Activated CD4-positive, alpha-beta T cell treated with anti-CD3 and anti-CD28 coated beads for 48 hours (primary cell): ENCODE measurements around the gene PGM2L1.

ENCODE experiments used
- DNase-seq: peaks from one replicate; pipeline ENCODE4 v3.0.0-alpha.2; 2020

Gene PGM2L1

GRCh38 chr11:74284466-74284865 lies 113.8 kb downstream of the PGM2L1 start:
- no peak for DNase-seq

GRCh38 chr11:74283580-74284180 lies 114.6 kb downstream of the PGM2L1 start:
- DNase-seq: no peak

GRCh38 chr11:74282914-74283371 lies 115.3 kb downstream of the PGM2L1 start:
- DNase-seq: no peak

GRCh38 chr11:74282421-74282820 lies 115.8 kb downstream of the PGM2L1 start:
- DNase-seq: no peak

- DNase-seq: no peak
These were observed 117.7 kb downstream of the PGM2L1 start for GRCh38 chr11:74280494-74280893.
